Measurements from ENCODE around the gene SOWAHA.

The SOWAHA gene

DNA sequence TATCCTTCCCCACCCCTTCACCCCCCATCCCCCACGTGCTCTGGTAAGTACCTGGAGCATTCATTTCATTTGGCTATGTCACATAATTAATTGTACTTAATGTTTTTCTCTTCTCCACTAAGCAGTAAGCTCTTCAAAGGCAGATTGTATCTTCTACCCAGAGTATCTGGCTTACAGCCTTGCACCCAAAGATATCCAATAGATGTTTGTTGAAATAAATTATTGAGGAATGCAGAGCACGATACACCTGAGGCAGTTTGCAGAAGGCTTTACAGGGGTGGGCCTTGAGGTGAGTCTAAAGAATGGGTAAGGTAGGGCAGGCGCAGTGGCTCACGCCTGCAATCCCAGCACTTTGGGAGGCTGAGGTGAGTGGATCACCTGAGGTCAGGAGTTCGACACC, 2.5 kb upstream of the SOWAHA start:
- Histone ChIP-seq H2BK15ac (replicated peaks; ENCODE audit: low read depth) (no peak overlapping the region), H2BK120ac (ENCODE audit: low read depth, low read length) (no peak overlapping the region), H3K27ac (ENCODE audit: low read depth, low read length) (no peak overlapping the region), H4K8ac (ENCODE audit: low read depth, low read length) (no peak overlapping the region), H2BK5ac (ENCODE audit: low read length) (no peak overlapping the region), H3K4me3 (ENCODE audit: low read length) (no peak overlapping the region), H4K5ac (ENCODE audit: low read length) (no peak overlapping the region), H3K79me1 (ENCODE audit: low read length) (no peaks in the 10 kb centered on the region), H3K56ac (ENCODE audit: low read length) (no peak overlapping the region), H3K4me2 (ENCODE audit: low read length) (no peak overlapping the region), H3K79me2 (ENCODE audit: control insufficient read depth, insufficient read depth, low read length) (no peaks in the 10 kb centered on the region), H3K23ac (ENCODE audit: low read length) (no peak overlapping the region), H3K18ac (ENCODE audit: low read length) (no peak overlapping the region), H3K4me1 (ENCODE audit: control insufficient read depth, low read depth, low read length) (peaks cover 3% of the 10 kb centered on the region), H2AK5ac (ENCODE audit: low read length) (no peak overlapping the region), H3K36me3 (ENCODE audit: control insufficient read depth, insufficient read depth, low read length) (no peaks in the 10 kb centered on the region), H3K27me3 (ENCODE audit: insufficient read depth, low read length, poor library complexity) (peaks cover 25% of the 10 kb centered on the region), H3K9ac (ENCODE audit: low read length) (no peak overlapping the region), H3K4ac (ENCODE audit: low read depth, low read length) (no peak overlapping the region)
- no CpG with 5 or more reads among the region's 5 CpGs for WGBS (ENCODE audit: extremely low coverage, insufficient coverage, low lambda C conversion rate)
- no peak for DNase-seq

DNA sequence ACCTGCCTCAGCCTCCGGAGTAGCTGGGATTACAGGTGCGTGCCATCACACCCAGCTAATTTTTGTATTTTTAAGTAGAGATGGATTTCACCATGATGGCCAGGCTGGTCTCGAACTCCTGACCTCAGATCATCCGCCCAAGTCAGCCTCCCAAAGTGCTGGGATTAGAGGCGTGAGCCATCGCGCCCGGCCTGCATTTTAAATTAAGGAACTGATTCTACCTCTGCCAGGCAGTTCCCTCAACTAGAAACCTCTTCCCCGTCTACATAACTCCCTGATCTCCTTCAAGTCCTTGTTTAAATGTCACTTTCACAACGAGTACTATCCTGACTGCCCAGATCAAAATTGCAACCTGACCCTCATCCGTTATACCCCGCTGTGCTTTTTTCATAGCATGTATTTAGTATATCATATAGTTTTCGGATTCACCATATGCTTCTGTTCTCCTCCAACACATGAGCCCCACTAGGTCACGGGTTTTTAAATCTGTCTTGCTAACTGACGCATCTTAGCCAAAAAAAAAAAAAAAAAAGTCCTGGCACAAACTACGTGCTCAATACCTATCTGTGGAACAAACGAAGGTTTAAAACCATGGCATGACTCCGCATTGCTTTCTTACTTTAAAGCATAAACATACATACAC, 858 bp upstream of the SOWAHA start:
- no CpG with 5 or more reads among the region's 18 CpGs for WGBS (ENCODE audit: extremely low coverage, insufficient coverage, low lambda C conversion rate)
- H3K27me3 ChIP-seq (ENCODE audit: insufficient read depth, low read length, poor library complexity): peaks cover 25% of the 10 kb centered on the region

DNA sequence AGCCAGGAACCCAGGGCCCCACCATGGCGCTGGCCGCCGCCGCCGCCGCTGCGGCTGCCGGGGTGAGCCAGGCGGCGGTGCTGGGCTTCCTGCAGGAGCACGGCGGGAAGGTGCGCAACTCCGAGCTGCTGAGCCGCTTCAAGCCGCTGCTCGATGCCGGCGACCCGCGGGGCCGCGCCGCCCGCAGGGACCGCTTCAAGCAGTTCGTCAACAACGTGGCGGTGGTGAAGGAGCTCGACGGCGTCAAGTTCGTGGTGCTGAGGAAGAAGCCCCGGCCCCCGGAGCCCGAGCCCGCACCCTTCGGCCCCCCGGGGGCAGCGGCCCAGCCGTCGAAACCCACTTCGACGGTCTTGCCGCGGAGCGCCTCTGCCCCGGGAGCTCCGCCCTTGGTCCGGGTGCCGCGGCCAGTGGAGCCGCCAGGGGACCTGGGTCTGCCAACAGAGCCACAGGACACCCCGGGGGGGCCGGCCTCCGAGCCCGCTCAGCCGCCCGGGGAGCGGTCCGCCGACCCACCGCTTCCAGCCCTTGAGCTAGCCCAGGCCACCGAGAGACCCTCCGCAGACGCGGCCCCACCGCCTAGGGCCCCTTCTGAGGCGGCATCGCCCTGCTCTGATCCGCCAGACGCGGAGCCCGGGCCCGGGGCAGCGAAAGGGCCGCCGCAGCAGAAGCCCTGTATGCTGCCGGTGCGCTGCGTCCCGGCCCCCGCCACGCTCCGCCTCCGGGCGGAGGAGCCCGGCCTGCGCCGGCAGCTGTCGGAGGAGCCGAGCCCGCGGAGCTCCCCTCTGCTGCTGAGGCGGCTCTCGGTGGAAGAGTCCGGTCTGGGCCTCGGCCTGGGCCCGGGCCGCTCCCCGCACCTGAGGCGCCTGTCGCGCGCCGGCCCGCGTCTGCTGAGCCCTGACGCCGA, 749 bp downstream of the SOWAHA start:
- H2BK5ac ChIP-seq (ENCODE audit: low read length): no peak overlapping the region
- no peak overlapping the region for H4K8ac ChIP-seq (ENCODE audit: low read depth, low read length)
- H3K79me1 ChIP-seq (ENCODE audit: low read length): no peaks in the 10 kb centered on the region
- H3K4me3 ChIP-seq (ENCODE audit: low read length): no peak overlapping the region
- no peak overlapping the region for H3K23ac ChIP-seq (ENCODE audit: low read length)
- H3K4ac ChIP-seq (ENCODE audit: low read depth, low read length): no peak overlapping the region
- H2BK15ac ChIP-seq (replicated peaks; ENCODE audit: low read depth): no peak overlapping the region
- H3K18ac ChIP-seq (ENCODE audit: low read length): no peak overlapping the region
- no peak overlapping the region for H2AK5ac ChIP-seq (ENCODE audit: low read length)
- H2BK120ac ChIP-seq (ENCODE audit: low read depth, low read length): no peak overlapping the region
- WGBS (ENCODE audit: extremely low coverage, insufficient coverage, low lambda C conversion rate): no CpG with 5 or more reads among the region's 110 CpGs
- H3K56ac ChIP-seq (ENCODE audit: low read length): peak overlapping the region; percentile 46
- no peaks in the 10 kb centered on the region for H3K4me1 ChIP-seq (ENCODE audit: control insufficient read depth, low read depth, low read length)
- peaks cover 25% of the 10 kb centered on the region for H3K27me3 ChIP-seq (ENCODE audit: insufficient read depth, low read length, poor library complexity)
- no peaks in the 10 kb centered on the region for H3K36me3 ChIP-seq (ENCODE audit: control insufficient read depth, insufficient read depth, low read length)
- H3K4me2 ChIP-seq (ENCODE audit: low read length): peak overlapping the region; percentile 34
- peak; percentile 61 for DNase-seq
- no peaks in the 10 kb centered on the region for H3K79me2 ChIP-seq (ENCODE audit: control insufficient read depth, insufficient read depth, low read length)
- H3K27ac ChIP-seq (ENCODE audit: low read depth, low read length): no peak overlapping the region
- H4K5ac ChIP-seq (ENCODE audit: low read length): no peak overlapping the region
- peak overlapping the region; percentile 24 for H3K9ac ChIP-seq (ENCODE audit: low read length)

More for the DNA sequence above, 858 bp upstream of the SOWAHA start:
- no peak overlapping the region for H4K8ac ChIP-seq (ENCODE audit: low read depth, low read length)
- no peak overlapping the region for H2BK120ac ChIP-seq (ENCODE audit: low read depth, low read length)
- H3K4me3 ChIP-seq (ENCODE audit: low read length): no peak overlapping the region
- no peak overlapping the region for H3K18ac ChIP-seq (ENCODE audit: low read length)
- no peak overlapping the region for H2BK15ac ChIP-seq (replicated peaks; ENCODE audit: low read depth)
- no peaks in the 10 kb centered on the region for H3K79me2 ChIP-seq (ENCODE audit: control insufficient read depth, insufficient read depth, low read length)
- no peak overlapping the region for H3K23ac ChIP-seq (ENCODE audit: low read length)
- no peak overlapping the region for H3K4me2 ChIP-seq (ENCODE audit: low read length)
- H2BK5ac ChIP-seq (ENCODE audit: low read length): no peak overlapping the region
- no peak for DNase-seq
- H3K79me1 ChIP-seq (ENCODE audit: low read length): no peaks in the 10 kb centered on the region
- H3K56ac ChIP-seq (ENCODE audit: low read length): no peak overlapping the region
- no peaks in the 10 kb centered on the region for H3K4me1 ChIP-seq (ENCODE audit: control insufficient read depth, low read depth, low read length)
- no peak overlapping the region for H2AK5ac ChIP-seq (ENCODE audit: low read length)
- no peaks in the 10 kb centered on the region for H3K36me3 ChIP-seq (ENCODE audit: control insufficient read depth, insufficient read depth, low read length)
- no peak overlapping the region for H4K5ac ChIP-seq (ENCODE audit: low read length)
- no peak overlapping the region for H3K4ac ChIP-seq (ENCODE audit: low read depth, low read length)
- H3K9ac ChIP-seq (ENCODE audit: low read length): no peak overlapping the region
- H3K27ac ChIP-seq (ENCODE audit: low read depth, low read length): no peak overlapping the region

DNA sequence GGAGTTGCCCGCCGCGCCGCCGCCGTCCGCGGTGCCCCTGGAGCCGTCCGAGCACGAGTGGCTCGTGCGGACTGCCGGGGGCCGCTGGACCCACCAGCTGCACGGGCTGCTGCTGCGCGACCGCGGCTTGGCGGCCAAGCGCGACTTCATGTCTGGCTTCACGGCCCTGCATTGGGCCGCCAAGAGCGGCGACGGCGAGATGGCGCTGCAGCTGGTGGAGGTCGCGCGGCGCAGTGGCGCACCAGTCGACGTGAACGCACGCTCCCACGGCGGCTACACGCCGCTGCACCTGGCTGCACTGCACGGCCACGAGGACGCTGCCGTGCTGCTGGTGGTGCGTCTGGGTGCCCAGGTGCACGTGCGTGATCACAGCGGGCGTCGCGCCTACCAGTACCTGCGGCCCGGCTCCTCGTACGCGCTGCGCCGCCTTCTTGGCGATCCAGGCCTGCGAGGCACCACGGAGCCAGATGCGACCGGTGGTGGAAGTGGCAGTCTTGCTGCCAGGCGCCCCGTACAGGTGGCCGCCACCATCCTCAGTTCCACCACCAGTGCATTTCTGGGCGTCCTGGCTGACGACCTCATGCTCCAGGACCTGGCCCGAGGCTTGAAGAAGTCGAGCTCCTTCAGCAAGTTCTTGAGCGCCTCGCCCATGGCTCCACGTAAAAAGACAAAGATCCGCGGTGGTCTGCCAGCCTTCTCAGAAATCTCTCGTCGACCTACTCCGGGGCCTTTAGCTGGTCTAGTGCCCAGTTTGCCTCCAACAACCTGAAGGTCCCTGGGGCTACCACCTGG, 1.6 kb downstream of the SOWAHA start:
- peaks cover 25% of the 10 kb centered on the region for H3K27me3 ChIP-seq (ENCODE audit: insufficient read depth, low read length, poor library complexity)
- no CpG with 5 or more reads among the region's 81 CpGs for WGBS (ENCODE audit: extremely low coverage, insufficient coverage, low lambda C conversion rate)
- no peak overlapping the region for H2BK15ac ChIP-seq (replicated peaks; ENCODE audit: low read depth)
- H3K27ac ChIP-seq (ENCODE audit: low read depth, low read length): no peak overlapping the region
- DNase-seq: peak; percentile 65
- no peak overlapping the region for H2BK5ac ChIP-seq (ENCODE audit: low read length)
- no peak overlapping the region for H3K4ac ChIP-seq (ENCODE audit: low read depth, low read length)
- peak overlapping the region; percentile 46 for H3K56ac ChIP-seq (ENCODE audit: low read length)
- peak overlapping the region; percentile 24 for H3K9ac ChIP-seq (ENCODE audit: low read length)
- H3K79me2 ChIP-seq (ENCODE audit: control insufficient read depth, insufficient read depth, low read length): no peaks in the 10 kb centered on the region
- no peaks in the 10 kb centered on the region for H3K79me1 ChIP-seq (ENCODE audit: low read length)
- no peak overlapping the region for H2BK120ac ChIP-seq (ENCODE audit: low read depth, low read length)
- H4K8ac ChIP-seq (ENCODE audit: low read depth, low read length): no peak overlapping the region
- no peak overlapping the region for H2AK5ac ChIP-seq (ENCODE audit: low read length)
- H3K18ac ChIP-seq (ENCODE audit: low read length): no peak overlapping the region
- H3K36me3 ChIP-seq (ENCODE audit: control insufficient read depth, insufficient read depth, low read length): no peaks in the 10 kb centered on the region
- H3K4me1 ChIP-seq (ENCODE audit: control insufficient read depth, low read depth, low read length): no peaks in the 10 kb centered on the region
- H3K23ac ChIP-seq (ENCODE audit: low read length): peak overlapping the region; percentile 85
- no peak overlapping the region for H3K4me3 ChIP-seq (ENCODE audit: low read length)
- H3K4me2 ChIP-seq (ENCODE audit: low read length): peak overlapping the region; percentile 34
- H4K5ac ChIP-seq (ENCODE audit: low read length): no peak overlapping the region

DNA sequence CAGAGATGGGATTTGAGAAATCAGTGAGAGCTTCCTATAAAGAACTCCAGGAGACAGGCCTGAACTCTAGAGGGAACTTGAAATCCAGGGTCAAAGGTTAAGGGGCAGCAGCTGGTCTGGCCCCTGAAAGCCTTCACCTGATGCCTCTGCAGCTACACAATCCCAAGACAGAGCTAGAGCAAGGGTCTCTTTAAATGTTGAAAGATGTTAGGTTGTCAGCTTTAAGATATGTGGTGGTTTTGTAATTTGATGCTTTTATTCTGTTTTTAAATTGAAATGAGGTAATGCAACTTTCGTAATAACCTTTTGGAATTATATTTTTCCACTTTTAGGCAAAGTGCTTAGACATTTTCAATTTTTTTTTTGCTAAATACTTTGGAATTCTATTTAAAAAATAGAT, 2.4 kb downstream of the SOWAHA start:
- Histone ChIP-seq H4K8ac (ENCODE audit: low read depth, low read length) (no peak overlapping the region), H3K79me1 (ENCODE audit: low read length) (no peaks in the 10 kb centered on the region), H3K36me3 (ENCODE audit: control insufficient read depth, insufficient read depth, low read length) (no peaks in the 10 kb centered on the region), H3K18ac (ENCODE audit: low read length) (no peak overlapping the region), H3K4me3 (ENCODE audit: low read length) (no peak overlapping the region), H3K4ac (ENCODE audit: low read depth, low read length) (no peak overlapping the region), H3K9ac (ENCODE audit: low read length) (no peak overlapping the region), H2BK15ac (replicated peaks; ENCODE audit: low read depth) (no peak overlapping the region), H2AK5ac (ENCODE audit: low read length) (no peak overlapping the region), H2BK120ac (ENCODE audit: low read depth, low read length) (no peak overlapping the region), H3K27ac (ENCODE audit: low read depth, low read length) (no peak overlapping the region), H3K4me2 (ENCODE audit: low read length) (no peak overlapping the region), H3K23ac (ENCODE audit: low read length) (no peak overlapping the region), H3K4me1 (ENCODE audit: control insufficient read depth, low read depth, low read length) (no peaks in the 10 kb centered on the region), H3K56ac (ENCODE audit: low read length) (no peak overlapping the region), H2BK5ac (ENCODE audit: low read length) (no peak overlapping the region), H3K79me2 (ENCODE audit: control insufficient read depth, insufficient read depth, low read length) (no peaks in the 10 kb centered on the region), H3K27me3 (ENCODE audit: insufficient read depth, low read length, poor library complexity) (peaks cover 25% of the 10 kb centered on the region), H4K5ac (ENCODE audit: low read length) (no peak overlapping the region)
- DNase-seq: no peak
- no CpG with 5 or more reads among the region's 1 CpG for WGBS (ENCODE audit: extremely low coverage, insufficient coverage, low lambda C conversion rate)
